CD4-positive, alpha-beta T cell (primary cell): ENCODE measurements around the gene PLXNA2. TPM values are rescaled to one million over a fixed set of nuclear protein-coding genes. Genes with fewer than 3 reads are reported as not detected.

Experiments
- ATAC-seq: fragments of 200-7000 bp; cut with Tn5 transposase; one replicate; pipeline ENCODE4 v1.10.0; 2022; ENCODE audit warnings: mild to moderate bottlenecking; ENCODE audit not compliant: poor library complexity
- CTCF ChIA-PET: fragments of 350-600 bp; sonication (Branson Sonifier 250); formaldehyde crosslinking; loops from one replicate; lab custom pipeline; 2021; ENCODE audit warnings: antibody characterized with exemption, inconsistent platforms; lab: Charles Lee
- POLR2A ChIA-PET: fragments of 350-600 bp; sonication (Branson Sonifier 250); formaldehyde crosslinking; loops from one replicate; lab custom pipeline; 2021; ENCODE audit warnings: antibody characterized with exemption, inconsistent platforms; lab: Charles Lee
- DNase-seq, 14 experiments: peaks; one replicate each; pipeline ENCODE4 v3.0.0-alpha.2; 2013 to 2020; ENCODE audit warnings: mixed read lengths in 2 of 14
- H3K27ac ChIP-seq, 2 donors: one replicate each; pipeline versions ENCODE4 v1.5.1 to v1.7.0; 2013; ENCODE audit warnings: low read length in 2 of 2, low read depth in 1 of 2, mild to moderate bottlenecking in 1 of 2
- H3K27me3 ChIP-seq, 2 experiments: 1 replicate in 1 of 2; 2 replicates in 1 of 2; pipeline versions ENCODE4 v1.6.1 to v1.7.0; 2013; ENCODE audit warnings: low read length in 2 of 2, control low read depth in 1 of 2, mild to moderate bottlenecking in 1 of 2, moderate library complexity in 1 of 2; ENCODE audit not compliant: insufficient read depth in 2 of 2, control insufficient read depth in 1 of 2
- H3K36me3 ChIP-seq: one replicate; pipeline ENCODE4 v1.6.1; 2013; ENCODE audit warnings: low read length, control low read depth; ENCODE audit not compliant: insufficient read depth
- H3K4me1 ChIP-seq: one replicate; pipeline ENCODE4 v1.6.1; 2013; ENCODE audit warnings: low read length, control low read depth; ENCODE audit not compliant: insufficient read depth
- H3K4me3 ChIP-seq: one replicate; pipeline ENCODE4 v1.5.1; 2013; ENCODE audit warnings: mild to moderate bottlenecking, low read length, moderate library complexity
- H3K9me3 ChIP-seq, 2 experiments: 1 replicate in 1 of 2; 2 replicates in 1 of 2; pipeline versions ENCODE4 v1.6.1 to v1.7.0; 2013; ENCODE audit warnings: low read length in 2 of 2, mild to moderate bottlenecking in 2 of 2, control low read depth in 1 of 2, moderate library complexity in 1 of 2; ENCODE audit not compliant: control insufficient read depth in 1 of 2, insufficient read depth in 1 of 2
- H3K27ac Mint-ChIP-seq: one replicate; pipeline ENCODE4 v1.8.0; 2020; ENCODE audit warnings: mixed read lengths
- H3K27me3 Mint-ChIP-seq: one replicate; pipeline ENCODE4 v1.8.0; 2021; ENCODE audit warnings: mixed read lengths
- H3K36me3 Mint-ChIP-seq: one replicate; pipeline ENCODE4 v1.8.0; 2021; ENCODE audit warnings: low read depth, mixed read lengths
- H3K4me1 Mint-ChIP-seq: one replicate; pipeline ENCODE4 v1.8.0; 2021; ENCODE audit warnings: low read depth, mixed read lengths
- H3K4me3 Mint-ChIP-seq: one replicate; pipeline ENCODE4 v1.8.0; 2020; ENCODE audit warnings: mild to moderate bottlenecking, mixed read lengths
- H3K9me3 Mint-ChIP-seq: one replicate; pipeline ENCODE4 v1.8.0; 2020; ENCODE audit warnings: mixed read lengths
- CTCF ChIP-seq: fragments of 200-600 bp; IDR thresholded peaks from one replicate; pipeline ENCODE4 v1.8.0; 2022; ENCODE audit warnings: antibody characterized with exemption, mild to moderate bottlenecking
- intact Hi-C, 2 experiments: fragments of 100-400 bp; cut with DNase I in 1 of 2; cut with micrococcal nuclease in 1 of 2; formaldehyde crosslinking; loops; one replicate each; pipeline versions ENCODE4 v1.15.1 to v1.9.0; 2023 to 2025; cut with DNase I, micrococcal nuclease
- total RNA-seq, 174 experiments: library from RNA in 2 of 174; stranded (reverse) in 2 of 174; gene quantifications; one replicate each; pipeline ENCODE4 v1.2.3 and lab custom pipeline; 2021 to 2026

The PLXNA2 gene
- total RNA-seq, 2 experiments from 2014 or later = 0.75 to 0.77 TPM

- no peak overlapping the region for H3K4me3 ChIP-seq
- H3K4me3 Mint-ChIP-seq = no peak overlapping the region
- intact Hi-C loops = no loop called here
- no peaks in the 10 kb centered on the region for H3K36me3 Mint-ChIP-seq
- H3K27ac Mint-ChIP-seq = no peak overlapping the region
- DNase-seq (no peak), ATAC-seq (no peak)
- CTCF ChIA-PET = no interaction called here
- TF ChIP-seq CTCF = no peak
- peaks cover 0 to 8% of the 10 kb centered on the region in 2 experiments for H3K27me3 ChIP-seq
- POLR2A ChIA-PET = no interaction called here
- H3K4me1 Mint-ChIP-seq = no peaks in the 10 kb centered on the region
- no peak overlapping the region for H3K27ac ChIP-seq
- H3K4me1 ChIP-seq = no peaks in the 10 kb centered on the region
- H3K9me3 ChIP-seq = no peaks in the 10 kb centered on the region
- no peaks in the 10 kb centered on the region for H3K36me3 ChIP-seq
- peaks cover 20% of the 10 kb centered on the region for H3K27me3 Mint-ChIP-seq
- no peaks in the 10 kb centered on the region for H3K9me3 Mint-ChIP-seq
These were observed 74.9 kb downstream of the PLXNA2 start for GRCh38 chr1:208169081-208169879.

GRCh38 chr1:208167261-208167869 lies 76.8 kb downstream of the PLXNA2 start:
- POLR2A ChIA-PET = no interaction called here
- DNase-seq (no peak), ATAC-seq (no peak)
- H3K27ac ChIP-seq = no peak overlapping the region
- no peaks in the 10 kb centered on the region for H3K4me1 ChIP-seq
- Mint-ChIP-seq H3K27ac (no peak overlapping the region), H3K9me3 (no peaks in the 10 kb centered on the region), H3K36me3 (no peaks in the 10 kb centered on the region), H3K27me3 (peaks cover 37% of the 10 kb centered on the region), H3K4me1 (no peaks in the 10 kb centered on the region), H3K4me3 (no peak overlapping the region)
- H3K27me3 ChIP-seq = peaks cover 6 to 10% of the 10 kb centered on the region in 2 experiments
- no peak for TF ChIP-seq CTCF
- H3K9me3 ChIP-seq = no peaks in the 10 kb centered on the region
- H3K4me3 ChIP-seq = no peak overlapping the region
- CTCF ChIA-PET = no interaction called here
- no peaks in the 10 kb centered on the region for H3K36me3 ChIP-seq
- intact Hi-C loops = no loop called here

GRCh38 chr1:208166340-208167138 lies 77.6 kb downstream of the PLXNA2 start:
- no peak overlapping the region for H3K27ac ChIP-seq
- H3K4me1 ChIP-seq = no peaks in the 10 kb centered on the region
- H3K27me3 ChIP-seq = peaks cover 6 to 10% of the 10 kb centered on the region in 2 experiments
- H3K4me1 Mint-ChIP-seq = no peaks in the 10 kb centered on the region
- H3K27me3 Mint-ChIP-seq = peaks cover 44% of the 10 kb centered on the region
- DNase-seq (no peak), ATAC-seq (no peak)
- POLR2A ChIA-PET = no interaction called here
- H3K36me3 Mint-ChIP-seq = no peaks in the 10 kb centered on the region
- H3K27ac Mint-ChIP-seq = no peak overlapping the region
- H3K4me3 ChIP-seq = no peak overlapping the region
- TF ChIP-seq CTCF = no peak
- no peaks in the 10 kb centered on the region for H3K9me3 ChIP-seq
- CTCF ChIA-PET = no interaction called here
- intact Hi-C loops = no loop called here
- H3K4me3 Mint-ChIP-seq = no peak overlapping the region
- H3K36me3 ChIP-seq = no peaks in the 10 kb centered on the region
- no peaks in the 10 kb centered on the region for H3K9me3 Mint-ChIP-seq
